NB4 (cell line): Measurements from ENCODE around the gene HGS.

Experiments
- MYC ChIP-seq: IDR thresholded peaks from 2 replicates; pipeline ENCODE4 v1.6.1; 2011; ENCODE audit warnings: low read depth, low read length
- POLR2A ChIP-seq: IDR thresholded peaks from 2 replicates; pipeline ENCODE4 v1.6.1; 2011; ENCODE audit warnings: mild to moderate bottlenecking; ENCODE audit not compliant: insufficient read length; ENCODE audit errors: extremely low read depth
- TF ChIP-seq, protein P1 (sequence below): IDR thresholded peaks from one replicate; pipeline ENCODE4 v1.5.1; 2012; ENCODE audit warnings: low read depth, low read length
- TF ChIP-seq, protein P2 (sequence below): IDR thresholded peaks from 2 replicates; pipeline ENCODE4 v1.6.1; 2011; ENCODE audit warnings: low read depth, low read length

DNA sequence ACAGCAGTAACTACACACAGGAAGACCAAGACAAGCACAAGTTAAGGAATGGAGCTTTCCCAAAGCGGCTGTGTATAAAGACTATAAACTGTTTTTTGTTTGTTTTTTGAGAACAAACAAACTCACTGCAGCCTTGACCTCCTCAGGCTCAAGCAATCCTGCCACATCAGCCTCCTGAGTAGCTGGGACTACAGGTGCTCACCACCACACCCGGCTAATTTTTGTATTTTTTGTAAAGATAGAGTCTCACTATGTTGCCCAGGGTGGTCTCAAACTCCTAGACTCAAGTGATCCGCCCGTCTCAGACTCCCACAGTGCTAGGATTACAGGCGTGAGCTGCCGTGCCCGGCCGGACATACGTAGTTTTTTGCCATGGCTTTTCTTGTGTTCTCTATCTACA is 23.4 kb upstream of the HGS start:
- TF ChIP-seq, protein P1, sequence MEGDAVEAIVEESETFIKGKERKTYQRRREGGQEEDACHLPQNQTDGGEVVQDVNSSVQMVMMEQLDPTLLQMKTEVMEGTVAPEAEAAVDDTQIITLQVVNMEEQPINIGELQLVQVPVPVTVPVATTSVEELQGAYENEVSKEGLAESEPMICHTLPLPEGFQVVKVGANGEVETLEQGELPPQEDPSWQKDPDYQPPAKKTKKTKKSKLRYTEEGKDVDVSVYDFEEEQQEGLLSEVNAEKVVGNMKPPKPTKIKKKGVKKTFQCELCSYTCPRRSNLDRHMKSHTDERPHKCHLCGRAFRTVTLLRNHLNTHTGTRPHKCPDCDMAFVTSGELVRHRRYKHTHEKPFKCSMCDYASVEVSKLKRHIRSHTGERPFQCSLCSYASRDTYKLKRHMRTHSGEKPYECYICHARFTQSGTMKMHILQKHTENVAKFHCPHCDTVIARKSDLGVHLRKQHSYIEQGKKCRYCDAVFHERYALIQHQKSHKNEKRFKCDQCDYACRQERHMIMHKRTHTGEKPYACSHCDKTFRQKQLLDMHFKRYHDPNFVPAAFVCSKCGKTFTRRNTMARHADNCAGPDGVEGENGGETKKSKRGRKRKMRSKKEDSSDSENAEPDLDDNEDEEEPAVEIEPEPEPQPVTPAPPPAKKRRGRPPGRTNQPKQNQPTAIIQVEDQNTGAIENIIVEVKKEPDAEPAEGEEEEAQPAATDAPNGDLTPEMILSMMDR = no peak
- TF ChIP-seq POLR2A (no peak), MYC (no peak)
- TF ChIP-seq, protein P2, sequence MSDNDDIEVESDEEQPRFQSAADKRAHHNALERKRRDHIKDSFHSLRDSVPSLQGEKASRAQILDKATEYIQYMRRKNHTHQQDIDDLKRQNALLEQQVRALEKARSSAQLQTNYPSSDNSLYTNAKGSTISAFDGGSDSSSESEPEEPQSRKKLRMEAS = no peak
